ENCODE results near the gene LMX1B.

The LMX1B gene

GRCh38 chr9:126592461-126592860, 21.3 kb upstream of the LMX1B start:
- no peak for DNase-seq (ENCODE audit: low read depth in 1 of 2, low spot score in 1 of 2)
- TF ChIP-seq REST (IDR thresholded peaks at IDR 0.05; ENCODE audit: insufficient replicate concordance, low read depth) (no peak), CTCF (IDR thresholded peaks at IDR 0.05; ENCODE audit: insufficient read depth, low read length) (no peak), POLR2AphosphoS5 (IDR thresholded peaks at IDR 0.05; ENCODE audit: low read depth) (no peak)
- Histone ChIP-seq H3K4me3 (replicated peaks; ENCODE audit: insufficient read depth, low read length) (no peak overlapping the region), H3K27me3 (ENCODE audit: insufficient read depth, poor library complexity, severe bottlenecking) (peaks cover 12% of the 10 kb centered on the region), H3K27ac (replicated peaks) (no peak overlapping the region)

- DNase-seq (ENCODE audit: low read depth in 1 of 2, low spot score in 1 of 2): no peak
- TF ChIP-seq GABPA (IDR thresholded peaks at IDR 0.05; ENCODE audit: low read depth): no peak
- no peak for TF ChIP-seq CTCF (IDR thresholded peaks at IDR 0.05; ENCODE audit: insufficient read depth, low read length)
- TF ChIP-seq SPI1 (IDR thresholded peaks at IDR 0.05; ENCODE audit: borderline replicate concordance, low read depth): no peak
- no peak for TF ChIP-seq REST (IDR thresholded peaks at IDR 0.05; ENCODE audit: insufficient replicate concordance, low read depth)
- no peak for TF ChIP-seq POLR2AphosphoS5 (IDR thresholded peaks at IDR 0.05; ENCODE audit: low read depth)
- Histone ChIP-seq H3K4me3 (replicated peaks; ENCODE audit: insufficient read depth, low read length) (no peak overlapping the region), H3K27me3 (ENCODE audit: insufficient read depth, poor library complexity, severe bottlenecking) (peaks cover 12% of the 10 kb centered on the region), H3K27ac (replicated peaks) (no peak overlapping the region)
These were observed 17.7 kb upstream of the LMX1B start for GRCh38 chr9:126595982-126596381.

GRCh38 chr9:126599047-126599650, 14.6 kb upstream of the LMX1B start:
- TF ChIP-seq GABPA (IDR thresholded peaks at IDR 0.05; ENCODE audit: low read depth): no peak
- TF ChIP-seq POLR2AphosphoS5 (IDR thresholded peaks at IDR 0.05; ENCODE audit: low read depth): no peak
- TF ChIP-seq CTCF (IDR thresholded peaks at IDR 0.05; ENCODE audit: insufficient read depth, low read length): no peak
- no peak for TF ChIP-seq REST (IDR thresholded peaks at IDR 0.05; ENCODE audit: insufficient replicate concordance, low read depth)
- TF ChIP-seq SPI1 (IDR thresholded peaks at IDR 0.05; ENCODE audit: borderline replicate concordance, low read depth): no peak
- Histone ChIP-seq H3K27ac (replicated peaks) (no peak overlapping the region), H3K4me3 (replicated peaks; ENCODE audit: insufficient read depth, low read length) (no peak overlapping the region), H3K27me3 (ENCODE audit: insufficient read depth, poor library complexity, severe bottlenecking) (peaks cover 9% of the 10 kb centered on the region)
- DNase-seq (ENCODE audit: low read depth in 1 of 2, low spot score in 1 of 2): no peak
